HepG2 (cell line): ENCODE measurements around the gene SPON1.

Experiments used
- CBX1 ChIP-seq: IDR thresholded peaks from one replicate; pipeline ENCODE4 v1.6.1; 2016; ENCODE audit warnings: antibody characterized with exemption, low read depth
- DMAP1 ChIP-seq: IDR thresholded peaks from 2 replicates; pipeline ENCODE4 v1.6.1; 2016
- EHMT2 ChIP-seq: fragments of 200-600 bp; sonication (generic); IDR thresholded peaks from 2 replicates; pipeline ENCODE4 v1.7.0; 2017; ENCODE audit warnings: antibody characterized with exemption, low read depth, low read length, borderline replicate concordance
- EP300 ChIP-seq, 3 experiments: sonication (generic) in 1 of 3; formaldehyde crosslinking in 1 of 3; IDR thresholded peaks; 2 replicates each; pipeline versions ENCODE4 v1.5.1 to v1.6.1; 2011 to 2020; ENCODE audit warnings: low read depth in 2 of 3, low read length in 2 of 3, borderline replicate concordance in 1 of 3, improper control_type of control experiment in 1 of 3, mild to moderate bottlenecking in 1 of 3, missing genetic modification reagents in 1 of 3, moderate library complexity in 1 of 3
- FOXK2 ChIP-seq: fragments of 450-650 bp; IDR thresholded peaks from 2 replicates; pipeline ENCODE4 v1.6.1; 2016
- KLF12 ChIP-seq: sonication (generic); formaldehyde crosslinking; IDR thresholded peaks from 2 replicates; pipeline ENCODE4 v1.4.0; 2020; ENCODE audit warnings: missing genetic modification reagents, borderline replicate concordance
- SALL2 ChIP-seq: sonication (generic); formaldehyde crosslinking; IDR thresholded peaks from 2 replicates; pipeline ENCODE4 v1.8.1; 2023; ENCODE audit warnings: mild to moderate bottlenecking, missing genetic modification reagents, inconsistent platforms
- STAG1 ChIP-seq: sonication (generic); formaldehyde crosslinking; IDR thresholded peaks from 2 replicates; pipeline ENCODE4 v1.4.0; 2020; ENCODE audit warnings: missing genetic modification reagents
- ZC3H13 ChIP-seq: sonication (generic); formaldehyde crosslinking; IDR thresholded peaks from 2 replicates; pipeline ENCODE4 v1.8.1; 2023; ENCODE audit warnings: mild to moderate bottlenecking, missing genetic modification reagents, moderate library complexity
- ZNF761 ChIP-seq: sonication (generic); formaldehyde crosslinking; conservative IDR thresholded peaks from 2 replicates; pipeline ENCODE4 v1.4.0; 2020; ENCODE audit warnings: mild to moderate bottlenecking, missing genetic modification reagents
- ZNF790 ChIP-seq: sonication (generic); formaldehyde crosslinking; IDR thresholded peaks from 2 replicates; pipeline ENCODE4 v1.8.0; 2022; ENCODE audit warnings: missing genetic modification reagents, mild to moderate bottlenecking, borderline replicate concordance
- TF ChIP-seq, protein P1 (sequence below): sonication (generic); formaldehyde crosslinking; IDR thresholded peaks from 2 replicates; pipeline ENCODE4 v1.5.0; 2020; ENCODE audit warnings: mild to moderate bottlenecking, missing genetic modification reagents, moderate library complexity
- TF ChIP-seq, protein P2 (sequence below): sonication (generic); formaldehyde crosslinking; conservative IDR thresholded peaks from 2 replicates; pipeline ENCODE4 v1.4.0; 2020; ENCODE audit warnings: missing genetic modification reagents
- TF ChIP-seq, protein P3 (sequence below): sonication (generic); formaldehyde crosslinking; IDR thresholded peaks from 2 replicates; pipeline ENCODE4 v1.4.0; 2020; ENCODE audit warnings: missing genetic modification reagents

DNA sequence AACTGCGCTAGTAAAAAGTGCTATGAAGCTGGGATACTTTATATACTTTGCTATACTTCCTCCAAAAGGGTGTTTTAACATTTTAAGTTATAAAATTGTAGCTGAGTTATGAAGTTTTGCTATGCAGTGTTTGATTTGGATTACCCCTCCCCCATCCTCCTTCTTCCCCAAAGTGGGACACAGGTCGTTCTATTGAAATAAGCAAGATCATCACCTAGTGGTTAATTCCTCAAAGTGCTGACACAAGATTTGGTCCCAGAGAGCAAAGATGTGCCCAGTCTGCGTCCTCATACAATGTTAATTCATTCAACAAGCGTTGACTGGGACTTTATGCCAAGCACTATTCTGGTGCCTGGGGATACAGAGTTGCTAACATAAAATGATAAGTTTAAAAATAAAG is 78.5 kb downstream of the SPON1 start:
- TF ChIP-seq, protein P1, sequence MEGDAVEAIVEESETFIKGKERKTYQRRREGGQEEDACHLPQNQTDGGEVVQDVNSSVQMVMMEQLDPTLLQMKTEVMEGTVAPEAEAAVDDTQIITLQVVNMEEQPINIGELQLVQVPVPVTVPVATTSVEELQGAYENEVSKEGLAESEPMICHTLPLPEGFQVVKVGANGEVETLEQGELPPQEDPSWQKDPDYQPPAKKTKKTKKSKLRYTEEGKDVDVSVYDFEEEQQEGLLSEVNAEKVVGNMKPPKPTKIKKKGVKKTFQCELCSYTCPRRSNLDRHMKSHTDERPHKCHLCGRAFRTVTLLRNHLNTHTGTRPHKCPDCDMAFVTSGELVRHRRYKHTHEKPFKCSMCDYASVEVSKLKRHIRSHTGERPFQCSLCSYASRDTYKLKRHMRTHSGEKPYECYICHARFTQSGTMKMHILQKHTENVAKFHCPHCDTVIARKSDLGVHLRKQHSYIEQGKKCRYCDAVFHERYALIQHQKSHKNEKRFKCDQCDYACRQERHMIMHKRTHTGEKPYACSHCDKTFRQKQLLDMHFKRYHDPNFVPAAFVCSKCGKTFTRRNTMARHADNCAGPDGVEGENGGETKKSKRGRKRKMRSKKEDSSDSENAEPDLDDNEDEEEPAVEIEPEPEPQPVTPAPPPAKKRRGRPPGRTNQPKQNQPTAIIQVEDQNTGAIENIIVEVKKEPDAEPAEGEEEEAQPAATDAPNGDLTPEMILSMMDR (CRISPR knock-in tag) = 0 out of 2 replicates have a peak, but pooled peaks have one; percentile 14
- no peak for TF ChIP-seq KLF12 (CRISPR knock-in tag)
- TF ChIP-seq SALL2 (CRISPR knock-in tag) = no peak
- no peak for TF ChIP-seq EP300 (IDR thresholded peaks at IDR 0.05; ENCODE audit: low read depth in 2 of 2, low read length in 2 of 2)
- no peak for TF ChIP-seq EP300 (CRISPR knock-in tag; IDR thresholded peaks at IDR 0.05; ENCODE audit: borderline replicate concordance)
- TF ChIP-seq ZC3H13 (CRISPR knock-in tag) = no peak
- TF ChIP-seq, protein P2, sequence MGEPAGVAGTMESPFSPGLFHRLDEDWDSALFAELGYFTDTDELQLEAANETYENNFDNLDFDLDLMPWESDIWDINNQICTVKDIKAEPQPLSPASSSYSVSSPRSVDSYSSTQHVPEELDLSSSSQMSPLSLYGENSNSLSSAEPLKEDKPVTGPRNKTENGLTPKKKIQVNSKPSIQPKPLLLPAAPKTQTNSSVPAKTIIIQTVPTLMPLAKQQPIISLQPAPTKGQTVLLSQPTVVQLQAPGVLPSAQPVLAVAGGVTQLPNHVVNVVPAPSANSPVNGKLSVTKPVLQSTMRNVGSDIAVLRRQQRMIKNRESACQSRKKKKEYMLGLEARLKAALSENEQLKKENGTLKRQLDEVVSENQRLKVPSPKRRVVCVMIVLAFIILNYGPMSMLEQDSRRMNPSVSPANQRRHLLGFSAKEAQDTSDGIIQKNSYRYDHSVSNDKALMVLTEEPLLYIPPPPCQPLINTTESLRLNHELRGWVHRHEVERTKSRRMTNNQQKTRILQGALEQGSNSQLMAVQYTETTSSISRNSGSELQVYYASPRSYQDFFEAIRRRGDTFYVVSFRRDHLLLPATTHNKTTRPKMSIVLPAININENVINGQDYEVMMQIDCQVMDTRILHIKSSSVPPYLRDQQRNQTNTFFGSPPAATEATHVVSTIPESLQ (CRISPR knock-in tag) = no peak
- no peak; the same call in 1 of the 2 replicates for TF ChIP-seq STAG1 (CRISPR knock-in tag)
- TF ChIP-seq ZNF790 (CRISPR knock-in tag) = no peak
- no peak for TF ChIP-seq DMAP1 (CRISPR knock-in tag)
- no peak for TF ChIP-seq EHMT2
- TF ChIP-seq FOXK2 = no peak
- no peak for TF ChIP-seq CBX1
- no peak for TF ChIP-seq ZNF761 (CRISPR knock-in tag)
- TF ChIP-seq, protein P3, sequence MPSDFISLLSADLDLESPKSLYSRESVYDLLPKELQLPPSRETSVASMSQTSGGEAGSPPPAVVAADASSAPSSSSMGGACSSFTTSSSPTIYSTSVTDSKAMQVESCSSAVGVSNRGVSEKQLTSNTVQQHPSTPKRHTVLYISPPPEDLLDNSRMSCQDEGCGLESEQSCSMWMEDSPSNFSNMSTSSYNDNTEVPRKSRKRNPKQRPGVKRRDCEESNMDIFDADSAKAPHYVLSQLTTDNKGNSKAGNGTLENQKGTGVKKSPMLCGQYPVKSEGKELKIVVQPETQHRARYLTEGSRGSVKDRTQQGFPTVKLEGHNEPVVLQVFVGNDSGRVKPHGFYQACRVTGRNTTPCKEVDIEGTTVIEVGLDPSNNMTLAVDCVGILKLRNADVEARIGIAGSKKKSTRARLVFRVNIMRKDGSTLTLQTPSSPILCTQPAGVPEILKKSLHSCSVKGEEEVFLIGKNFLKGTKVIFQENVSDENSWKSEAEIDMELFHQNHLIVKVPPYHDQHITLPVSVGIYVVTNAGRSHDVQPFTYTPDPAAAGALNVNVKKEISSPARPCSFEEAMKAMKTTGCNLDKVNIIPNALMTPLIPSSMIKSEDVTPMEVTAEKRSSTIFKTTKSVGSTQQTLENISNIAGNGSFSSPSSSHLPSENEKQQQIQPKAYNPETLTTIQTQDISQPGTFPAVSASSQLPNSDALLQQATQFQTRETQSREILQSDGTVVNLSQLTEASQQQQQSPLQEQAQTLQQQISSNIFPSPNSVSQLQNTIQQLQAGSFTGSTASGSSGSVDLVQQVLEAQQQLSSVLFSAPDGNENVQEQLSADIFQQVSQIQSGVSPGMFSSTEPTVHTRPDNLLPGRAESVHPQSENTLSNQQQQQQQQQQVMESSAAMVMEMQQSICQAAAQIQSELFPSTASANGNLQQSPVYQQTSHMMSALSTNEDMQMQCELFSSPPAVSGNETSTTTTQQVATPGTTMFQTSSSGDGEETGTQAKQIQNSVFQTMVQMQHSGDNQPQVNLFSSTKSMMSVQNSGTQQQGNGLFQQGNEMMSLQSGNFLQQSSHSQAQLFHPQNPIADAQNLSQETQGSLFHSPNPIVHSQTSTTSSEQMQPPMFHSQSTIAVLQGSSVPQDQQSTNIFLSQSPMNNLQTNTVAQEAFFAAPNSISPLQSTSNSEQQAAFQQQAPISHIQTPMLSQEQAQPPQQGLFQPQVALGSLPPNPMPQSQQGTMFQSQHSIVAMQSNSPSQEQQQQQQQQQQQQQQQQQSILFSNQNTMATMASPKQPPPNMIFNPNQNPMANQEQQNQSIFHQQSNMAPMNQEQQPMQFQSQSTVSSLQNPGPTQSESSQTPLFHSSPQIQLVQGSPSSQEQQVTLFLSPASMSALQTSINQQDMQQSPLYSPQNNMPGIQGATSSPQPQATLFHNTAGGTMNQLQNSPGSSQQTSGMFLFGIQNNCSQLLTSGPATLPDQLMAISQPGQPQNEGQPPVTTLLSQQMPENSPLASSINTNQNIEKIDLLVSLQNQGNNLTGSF (CRISPR knock-in tag) = no peak
